GM19043 (cell line): ENCODE data around the gene PCSK6.
"Not testable (repeated sequence)": the region's sequence is repeated elsewhere in the genome, so short reads cannot be mapped to it uniquely, and the experiment has no call there.

ENCODE experiments used
- ATAC-seq: cut with Tn5 transposase; IDR thresholded peaks from one replicate; pipeline ENCODE4 v1.9.1; 2021; ENCODE audit warnings: low read depth; ENCODE audit not compliant: unreplicated experiment

The PCSK6 gene

GRCh38 chr15:101295607-101296161 lies 193.8 kb downstream of the PCSK6 start:
- ATAC-seq, result no peak

- peak; percentile 67 for ATAC-seq
Measured at GRCh38 chr15:101294731-101295606, 194.5 kb downstream of the PCSK6 start, which contains the start of gene SNRPA1. Gene SNRPA1, minus strand, starts transcription at chr15:101295248. Its CDS starts 70 bp downstream, at chr15:101295178.

GRCh38 chr15:101293122-101293521 lies 196.4 kb downstream of the PCSK6 start:
- ATAC-seq, result no peak

- ATAC-seq, result no peak
Measured at GRCh38 chr15:101288905-101289513, 200.5 kb downstream of the PCSK6 start.

- ATAC-seq, result not testable (repeated sequence)
Measured at GRCh38 chr15:101287342-101287741, 202.2 kb downstream of the PCSK6 start.

GRCh38 chr15:101286471-101287114 lies 202.9 kb downstream of the PCSK6 start:
- no peak for ATAC-seq

- no peak for ATAC-seq
Measured at GRCh38 chr15:101283931-101284330, 205.6 kb downstream of the PCSK6 start.

GRCh38 chr15:101280007-101280406 lies 209.5 kb downstream of the PCSK6 start:
- ATAC-seq, result no peak

GRCh38 chr15:101277943-101278564 lies 211.5 kb downstream of the PCSK6 start:
- ATAC-seq, result no peak

GRCh38 chr15:101277038-101277822 lies 212.3 kb downstream of the PCSK6 start, which contains the start of gene SELENOS:
Gene SELENOS, minus strand, starts transcription at chr15:101277485. Its CDS starts 68 bp downstream, at chr15:101277417.
- ATAC-seq, result peak; percentile 90

- ATAC-seq, result peak; percentile 38
Measured at GRCh38 chr15:101276501-101277037, 212.9 kb downstream of the PCSK6 start.

- ATAC-seq, result peak; percentile 34
Measured at GRCh38 chr15:101275018-101275417, 214.5 kb downstream of the PCSK6 start.

GRCh38 chr15:101273534-101273933 lies 216.0 kb downstream of the PCSK6 start:
- no peak for ATAC-seq

- no peak for ATAC-seq
Measured at GRCh38 chr15:101272584-101272983, 216.9 kb downstream of the PCSK6 start.

- ATAC-seq, result no peak
Measured at GRCh38 chr15:101269479-101270223, 219.9 kb downstream of the PCSK6 start.

- ATAC-seq, result no peak
Measured at GRCh38 chr15:101267320-101268104, 222.0 kb downstream of the PCSK6 start.

GRCh38 chr15:101266787-101267186 lies 222.7 kb downstream of the PCSK6 start:
- ATAC-seq, result no peak

GRCh38 chr15:101266034-101266433 lies 223.5 kb downstream of the PCSK6 start:
- no peak for ATAC-seq
